Ishikawa (cell line): ENCODE data around the gene RPS28.

Source experiments
- EP300 ChIP-seq: IDR thresholded peaks from 2 replicates; pipeline ENCODE4 v1.6.1; 2012; ENCODE audit warnings: borderline replicate concordance
- RAD21 ChIP-seq: IDR thresholded peaks from 2 replicates; pipeline ENCODE4 v1.6.1; 2012; ENCODE audit warnings: low read depth
- TF ChIP-seq, protein P1 (sequence below): IDR thresholded peaks from 2 replicates; pipeline ENCODE4 v1.6.1; 2012; ENCODE audit warnings: low read depth, mild to moderate bottlenecking

DNA sequence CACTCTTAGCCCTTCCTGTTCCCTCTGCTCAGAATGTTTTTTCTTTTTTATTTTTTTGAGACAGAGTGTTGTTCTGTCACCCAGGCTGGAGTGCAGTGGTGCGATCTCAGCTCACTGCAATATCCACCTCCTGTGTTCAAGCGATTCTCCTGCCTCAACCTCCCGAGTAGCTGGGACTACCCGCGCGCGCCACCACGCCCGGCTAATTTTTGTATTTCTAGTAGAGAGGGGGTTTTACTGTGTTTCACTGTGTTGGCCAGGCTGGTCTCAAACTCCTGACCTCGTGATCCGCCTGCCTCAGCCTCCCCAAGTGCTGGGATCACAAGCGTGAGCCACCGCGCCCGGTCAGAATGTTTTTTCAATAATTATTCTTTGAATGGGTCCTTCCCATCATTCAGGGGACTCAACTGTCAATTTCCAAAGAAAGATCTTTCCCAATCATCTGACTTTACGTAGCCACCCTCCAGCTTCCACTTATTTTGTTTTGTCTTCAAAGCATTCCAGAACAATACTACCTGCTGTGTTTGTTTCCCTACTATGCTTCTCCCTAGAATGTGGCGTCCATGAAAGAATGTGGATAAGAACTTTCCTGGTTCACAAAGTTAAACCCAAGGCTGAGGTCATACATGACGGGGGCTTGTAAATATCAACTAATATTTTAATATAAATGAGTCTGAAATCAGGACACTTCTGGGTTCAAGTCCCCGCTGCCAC lies 1.3 kb upstream of the RPS28 start:
- TF ChIP-seq, protein P1, sequence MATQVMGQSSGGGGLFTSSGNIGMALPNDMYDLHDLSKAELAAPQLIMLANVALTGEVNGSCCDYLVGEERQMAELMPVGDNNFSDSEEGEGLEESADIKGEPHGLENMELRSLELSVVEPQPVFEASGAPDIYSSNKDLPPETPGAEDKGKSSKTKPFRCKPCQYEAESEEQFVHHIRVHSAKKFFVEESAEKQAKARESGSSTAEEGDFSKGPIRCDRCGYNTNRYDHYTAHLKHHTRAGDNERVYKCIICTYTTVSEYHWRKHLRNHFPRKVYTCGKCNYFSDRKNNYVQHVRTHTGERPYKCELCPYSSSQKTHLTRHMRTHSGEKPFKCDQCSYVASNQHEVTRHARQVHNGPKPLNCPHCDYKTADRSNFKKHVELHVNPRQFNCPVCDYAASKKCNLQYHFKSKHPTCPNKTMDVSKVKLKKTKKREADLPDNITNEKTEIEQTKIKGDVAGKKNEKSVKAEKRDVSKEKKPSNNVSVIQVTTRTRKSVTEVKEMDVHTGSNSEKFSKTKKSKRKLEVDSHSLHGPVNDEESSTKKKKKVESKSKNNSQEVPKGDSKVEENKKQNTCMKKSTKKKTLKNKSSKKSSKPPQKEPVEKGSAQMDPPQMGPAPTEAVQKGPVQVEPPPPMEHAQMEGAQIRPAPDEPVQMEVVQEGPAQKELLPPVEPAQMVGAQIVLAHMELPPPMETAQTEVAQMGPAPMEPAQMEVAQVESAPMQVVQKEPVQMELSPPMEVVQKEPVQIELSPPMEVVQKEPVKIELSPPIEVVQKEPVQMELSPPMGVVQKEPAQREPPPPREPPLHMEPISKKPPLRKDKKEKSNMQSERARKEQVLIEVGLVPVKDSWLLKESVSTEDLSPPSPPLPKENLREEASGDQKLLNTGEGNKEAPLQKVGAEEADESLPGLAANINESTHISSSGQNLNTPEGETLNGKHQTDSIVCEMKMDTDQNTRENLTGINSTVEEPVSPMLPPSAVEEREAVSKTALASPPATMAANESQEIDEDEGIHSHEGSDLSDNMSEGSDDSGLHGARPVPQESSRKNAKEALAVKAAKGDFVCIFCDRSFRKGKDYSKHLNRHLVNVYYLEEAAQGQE, result no peak
- TF ChIP-seq EP300 (no peak), RAD21 (no peak)
